GM15510 (cell line): ENCODE results near the gene TARDBP.

Experiments
- POLR2A ChIP-seq: IDR thresholded peaks from 3 replicates; pipeline ENCODE4 v1.6.1; 2011; ENCODE audit warnings: borderline replicate concordance; ENCODE audit not compliant: insufficient read length; ENCODE audit errors: extremely low read depth

The TARDBP gene

DNA sequence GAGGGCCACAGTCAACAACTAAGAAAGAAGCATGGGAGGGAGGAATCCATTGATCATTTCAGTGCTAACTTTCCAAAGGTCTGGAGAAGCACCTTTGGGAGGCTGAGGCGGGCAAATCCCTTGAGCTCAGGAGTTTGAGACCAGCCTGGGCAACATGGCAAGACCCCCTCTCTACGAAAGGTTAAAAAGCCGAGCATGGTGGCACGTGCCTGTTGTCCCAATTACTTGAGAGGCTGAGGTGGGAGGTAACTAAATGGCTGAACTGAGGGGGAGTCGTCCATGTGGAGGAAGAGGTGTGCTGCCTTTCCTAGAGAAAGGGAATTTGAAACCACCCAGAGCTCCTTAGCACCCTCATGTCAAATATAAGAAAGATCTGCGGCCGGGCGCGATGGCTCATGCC lies 18.4 kb downstream of the TARDBP start:
- no peak for TF ChIP-seq POLR2A

DNA sequence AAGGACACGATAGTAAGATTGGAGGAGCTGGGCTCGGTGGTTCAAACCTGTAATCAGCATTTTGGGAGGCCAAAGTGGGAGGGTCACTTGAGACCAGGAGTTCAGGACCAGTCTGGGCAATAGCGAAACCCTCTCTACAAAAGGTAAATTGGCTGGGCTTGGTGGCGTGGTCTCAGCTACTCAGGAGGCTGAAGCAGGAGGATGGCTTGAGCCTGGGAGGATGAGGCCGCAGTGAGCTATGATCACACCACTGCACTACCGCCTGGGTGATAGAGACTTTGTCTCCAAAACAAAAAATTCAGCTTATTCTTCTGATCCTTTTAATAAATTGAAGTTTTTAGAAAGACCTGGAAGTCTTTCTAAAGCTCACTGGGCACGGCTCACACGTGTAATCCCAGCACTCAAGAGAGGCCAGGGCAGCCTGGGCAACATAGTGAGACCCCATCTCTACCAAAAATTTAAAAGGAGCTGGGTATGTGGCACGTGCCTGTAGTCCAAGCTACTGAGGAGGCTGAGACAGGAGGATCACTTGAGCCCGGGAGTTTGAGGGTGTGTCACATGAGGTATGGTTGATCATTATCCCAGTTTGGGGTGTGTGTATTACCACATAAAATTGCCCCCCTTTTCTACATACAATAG lies 19.3 kb downstream of the TARDBP start:
- no peak for TF ChIP-seq POLR2A

DNA sequence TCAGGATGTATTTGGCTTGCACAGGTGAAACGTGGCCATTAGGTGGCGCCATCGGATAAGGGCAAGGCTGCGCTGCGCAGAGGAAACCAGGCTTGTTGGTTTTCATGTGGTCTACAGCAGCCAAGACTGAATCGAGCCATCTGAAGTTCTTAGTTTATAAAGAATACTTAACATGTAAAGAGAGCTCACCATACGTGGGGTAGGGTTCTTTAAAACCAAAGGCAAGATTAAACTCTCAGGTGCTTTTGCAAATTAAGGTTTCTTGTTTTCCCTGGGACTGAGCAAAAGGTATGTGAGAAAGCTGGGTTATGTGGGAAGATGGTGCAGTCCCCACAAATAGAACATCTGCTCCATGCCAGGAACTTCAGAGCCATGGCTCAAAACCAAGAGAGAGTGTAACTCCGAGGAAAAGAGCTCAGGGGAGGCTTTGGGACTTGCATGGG lies 25.3 kb downstream of the TARDBP start:
- TF ChIP-seq POLR2A = no peak

DNA sequence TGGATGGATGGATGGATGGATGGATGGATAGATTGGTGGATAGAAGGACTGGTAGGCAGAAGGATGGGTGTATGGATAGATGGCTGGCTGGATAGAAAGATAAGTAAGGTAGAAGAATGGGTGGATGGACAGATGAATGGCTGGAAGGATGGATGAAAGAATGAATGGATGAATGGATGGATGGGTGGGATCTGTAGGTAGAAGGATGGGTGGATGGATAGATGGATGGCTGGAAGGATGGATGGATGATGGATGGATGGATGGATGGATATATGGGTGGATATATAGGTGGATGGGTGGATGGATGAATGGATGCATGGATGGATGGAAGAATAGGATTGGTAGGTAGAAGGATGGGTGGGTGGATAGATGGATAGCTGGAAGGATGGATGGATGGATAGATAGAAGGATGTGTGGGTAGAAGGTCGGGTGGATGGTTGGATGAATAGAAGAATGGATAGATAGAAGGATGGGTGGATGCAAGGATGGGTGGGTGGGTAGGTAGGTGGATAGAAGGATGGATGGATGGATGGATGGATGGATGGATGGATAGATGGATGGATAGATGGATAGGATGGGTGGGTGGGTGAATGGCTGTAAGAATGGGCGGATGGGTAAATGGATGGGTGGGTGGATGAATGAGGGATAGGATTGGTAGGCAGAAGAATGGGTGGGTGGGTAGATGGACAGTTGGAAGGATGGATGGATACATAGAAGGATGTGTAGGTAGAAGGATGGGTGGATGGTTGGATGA lies 27.1 kb downstream of the TARDBP start:
- no peak for TF ChIP-seq POLR2A

DNA sequence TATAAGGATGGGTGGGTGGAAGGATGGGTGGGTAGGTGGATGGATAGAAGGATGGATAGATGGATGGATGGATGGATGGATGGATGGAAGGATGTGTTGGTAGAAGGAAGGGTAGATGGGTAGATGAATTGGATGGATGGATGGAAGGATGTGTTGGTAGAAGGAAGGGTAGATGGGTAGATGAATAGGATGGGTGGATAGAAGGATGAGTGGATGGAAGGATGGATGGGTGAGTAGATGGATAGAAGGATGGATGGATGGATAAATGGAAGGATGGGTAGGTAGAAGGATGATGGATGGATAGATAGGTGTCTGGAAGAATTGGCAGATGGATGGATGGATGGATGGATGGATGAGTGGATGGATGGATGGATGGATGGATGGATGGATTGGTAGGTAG lies 28.6 kb downstream of the TARDBP start:
- no peak for TF ChIP-seq POLR2A

DNA sequence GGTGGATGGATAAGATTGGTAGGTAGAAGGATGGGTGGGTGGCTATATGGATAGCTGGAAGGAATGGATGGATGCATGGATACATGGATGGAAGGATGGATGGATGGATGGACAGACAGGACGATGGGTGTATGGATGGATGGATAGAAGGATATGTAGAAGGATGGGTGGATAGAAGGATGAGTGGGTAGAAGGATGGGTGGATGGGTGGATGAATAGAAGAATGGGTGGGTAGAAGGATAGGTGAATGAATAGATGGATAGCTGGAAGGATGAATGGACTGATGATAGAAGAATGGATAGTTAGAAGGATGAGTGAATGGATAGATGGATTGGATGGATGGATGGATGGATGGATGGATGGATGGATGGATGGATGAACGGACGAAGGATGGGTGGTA lies 29.6 kb downstream of the TARDBP start:
- TF ChIP-seq POLR2A = no peak

DNA sequence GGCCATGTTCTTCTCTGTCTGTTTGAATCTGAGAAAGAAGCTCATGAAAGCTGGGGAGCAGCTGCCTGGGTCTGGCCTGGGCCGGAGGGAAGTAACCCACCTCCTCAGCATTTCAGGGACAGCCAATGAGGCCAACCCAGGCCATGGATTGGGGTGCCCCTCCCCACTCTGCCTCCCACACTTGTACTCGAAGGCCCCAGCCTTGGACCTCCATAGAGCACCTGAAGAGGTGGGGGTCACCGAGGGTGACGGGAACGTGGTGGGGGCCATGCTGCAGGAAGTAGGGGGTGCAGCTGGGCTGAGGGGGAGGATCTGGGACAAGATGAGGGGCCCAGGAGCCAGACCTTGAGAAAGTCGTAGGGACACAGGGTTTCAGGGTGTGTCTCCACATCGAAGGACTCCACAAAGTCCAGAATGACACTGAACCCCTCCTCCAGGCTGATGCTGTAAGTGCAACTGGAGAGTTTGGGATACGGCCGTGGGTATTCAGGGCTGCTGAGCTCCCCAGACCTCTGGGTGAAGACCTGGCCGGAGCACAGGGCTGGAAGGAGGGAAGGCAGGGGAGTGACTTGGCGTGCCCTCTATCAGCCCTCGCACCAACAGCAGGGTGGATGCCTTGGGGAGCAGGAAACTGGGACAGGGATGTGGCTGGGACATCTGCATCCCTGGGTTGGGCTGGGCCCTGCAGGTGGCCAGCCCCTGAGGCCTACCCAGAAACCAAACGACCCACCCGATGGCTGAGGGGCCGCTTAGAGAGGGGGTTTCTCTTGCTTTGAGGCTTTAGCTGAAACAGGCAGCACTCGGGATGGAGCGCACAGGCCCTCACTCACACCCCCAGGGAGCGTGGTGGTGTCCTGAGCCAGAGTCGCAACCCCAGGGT lies 30.8 kb downstream of the TARDBP start:
- TF ChIP-seq POLR2A = no peak

DNA sequence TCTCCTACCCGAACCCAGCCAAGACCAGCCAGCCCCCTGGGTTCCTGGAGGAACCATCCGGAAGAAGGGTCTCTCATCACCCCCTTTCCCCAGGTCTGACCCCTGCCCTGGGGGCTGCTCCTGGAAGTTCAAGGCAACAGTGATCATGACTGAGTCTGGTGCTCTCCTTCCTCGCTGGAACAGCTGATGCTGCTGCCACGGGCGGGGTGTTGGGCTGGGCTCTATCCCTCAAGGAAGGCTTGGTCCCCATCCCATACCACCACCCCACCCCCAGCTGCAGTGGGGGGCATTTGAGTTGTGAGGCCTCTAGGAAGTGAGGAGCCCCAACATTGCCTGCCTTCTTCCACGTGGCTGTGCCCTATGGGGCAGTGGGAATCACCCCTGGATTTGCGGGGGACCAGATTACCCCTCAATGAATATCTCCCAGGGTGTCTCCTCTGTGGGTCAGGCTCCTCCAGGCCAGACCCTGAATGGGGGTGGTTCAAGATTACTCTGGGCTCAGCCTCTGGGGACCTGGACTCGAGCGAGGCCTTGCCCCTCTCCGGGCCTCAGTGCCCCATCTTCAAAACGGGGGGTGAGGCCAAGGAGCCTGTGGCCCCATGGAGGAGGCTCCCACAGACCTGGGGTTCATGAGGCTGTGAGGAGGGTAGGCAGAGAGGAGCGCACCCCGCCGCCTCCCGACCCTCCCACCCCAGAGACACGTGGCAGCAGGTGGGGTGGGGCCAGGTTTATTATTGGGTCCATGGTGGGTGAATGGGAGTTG lies 31.8 kb downstream of the TARDBP start:
- no peak for TF ChIP-seq POLR2A

DNA sequence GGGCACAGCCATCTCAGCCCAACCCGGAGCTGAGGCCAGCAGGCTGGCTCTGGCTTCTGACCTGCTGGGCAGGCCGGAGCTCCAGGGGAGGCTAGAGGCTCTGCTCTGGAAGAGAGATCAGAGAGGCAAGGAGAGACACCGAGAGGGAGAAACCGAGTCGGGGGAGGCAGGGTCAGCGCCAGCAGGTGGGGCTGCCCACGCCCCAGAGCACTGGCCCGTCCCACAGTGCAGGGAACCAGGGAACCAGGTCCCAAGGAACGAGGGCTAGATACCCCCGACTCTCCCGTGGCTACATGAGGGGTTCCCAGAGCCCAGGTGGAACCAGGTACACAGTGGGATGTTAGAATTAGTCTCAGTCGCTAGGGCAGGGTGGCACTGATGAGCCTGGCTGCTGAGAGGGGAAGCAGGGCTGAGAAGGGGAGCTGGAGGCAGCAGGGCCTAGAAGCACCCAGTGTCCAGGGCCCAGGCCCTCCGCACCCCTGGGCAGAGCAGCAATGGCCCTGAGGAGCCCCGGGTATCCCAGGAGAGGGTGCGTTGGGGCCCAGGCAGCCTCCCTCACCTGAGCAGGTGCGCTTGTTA lies 32.5 kb downstream of the TARDBP start:
- no peak for TF ChIP-seq POLR2A

DNA sequence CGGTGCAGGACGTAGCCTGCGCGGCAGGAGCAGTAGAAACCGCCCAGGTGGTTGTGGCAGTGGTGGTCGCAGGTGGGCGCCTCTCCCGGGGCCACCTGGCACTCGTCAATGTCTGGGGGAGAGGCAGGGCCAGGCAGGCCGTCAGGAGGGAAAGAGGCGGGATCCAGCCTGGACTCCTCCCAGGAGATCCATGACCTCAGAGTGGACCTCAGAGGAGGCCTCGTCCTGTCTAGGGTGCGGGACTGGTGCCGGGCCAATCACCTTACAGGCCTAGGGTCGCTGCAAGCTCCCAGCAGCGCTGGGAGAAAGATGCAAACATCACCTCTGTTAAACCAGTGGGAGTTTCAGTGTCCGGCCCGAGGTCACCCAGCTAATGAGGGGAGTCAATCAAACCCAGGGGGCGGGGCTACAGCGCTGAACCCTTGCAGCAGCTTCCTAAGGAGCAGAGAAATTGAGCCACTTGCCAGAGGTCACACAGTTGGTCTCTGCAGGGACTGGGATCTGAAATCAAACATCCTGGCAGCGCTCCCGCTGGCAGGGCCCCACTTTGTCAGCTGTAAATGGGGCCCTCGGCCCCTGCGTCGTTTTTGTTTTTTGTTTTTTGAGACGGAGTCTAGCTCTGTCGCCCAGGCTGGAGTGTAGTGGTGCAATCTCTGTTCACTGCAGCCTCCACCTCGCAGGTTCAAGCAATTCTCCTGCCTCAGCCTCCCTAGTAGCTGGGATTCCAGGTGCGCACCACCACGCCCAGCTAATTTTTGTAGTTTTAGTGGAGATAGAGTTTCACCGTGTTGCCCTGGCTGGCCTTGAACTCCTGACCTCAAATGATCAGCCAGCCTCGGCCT lies 33.2 kb downstream of the TARDBP start:
- TF ChIP-seq POLR2A = no peak

DNA sequence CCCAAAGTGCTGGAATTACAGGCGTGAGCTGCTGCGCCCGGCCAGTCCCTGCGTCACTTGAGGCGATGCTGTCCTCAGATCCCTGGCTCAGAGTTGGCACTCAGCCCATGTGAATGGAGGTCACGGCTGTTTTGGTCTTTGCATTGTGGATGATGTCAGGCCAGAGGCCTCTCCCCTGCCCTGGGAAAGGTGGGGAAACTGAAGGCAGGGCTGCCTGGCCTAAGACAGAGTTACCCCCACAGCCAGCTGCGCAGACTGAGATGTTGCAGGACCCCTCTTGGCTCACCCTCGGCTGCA lies 33.8 kb downstream of the TARDBP start:
- TF ChIP-seq POLR2A = no peak

DNA sequence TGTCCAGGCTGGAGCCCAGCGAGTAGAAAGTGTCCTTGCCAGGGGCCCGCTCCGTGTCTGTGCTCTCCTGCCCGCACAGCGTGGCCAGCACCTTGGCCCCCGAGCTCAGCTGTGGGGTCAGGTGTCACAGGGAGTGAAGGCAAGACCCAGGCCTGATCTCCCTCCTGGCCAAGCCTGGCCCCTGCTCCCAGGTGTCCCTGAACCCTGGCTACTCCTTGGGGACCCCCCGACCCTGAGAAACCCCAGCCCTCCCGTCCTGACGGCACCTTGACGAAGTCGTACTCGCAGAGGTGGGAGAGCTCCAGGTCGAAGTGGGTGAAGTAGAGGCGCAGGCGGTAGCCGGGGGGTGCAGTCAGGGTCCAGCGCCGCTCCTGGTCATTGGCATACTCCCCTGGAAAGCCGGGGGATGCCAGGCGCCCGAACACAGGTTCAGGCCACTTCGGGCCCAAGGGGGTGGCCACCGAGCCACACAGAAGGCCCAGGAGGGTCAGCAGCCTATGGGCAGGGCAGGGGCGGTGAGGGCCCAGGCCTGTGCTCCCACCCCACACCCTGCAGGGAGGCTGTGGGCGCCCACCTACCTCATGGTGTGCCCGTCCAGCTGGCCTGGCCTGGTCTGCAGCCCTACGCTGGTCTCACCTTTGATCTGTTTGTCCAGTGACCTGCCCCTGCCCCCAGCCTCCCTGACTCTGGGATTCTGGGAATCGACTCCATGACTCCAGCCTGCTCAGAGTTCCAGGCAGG lies 34.3 kb downstream of the TARDBP start, which contains the start of gene MASP2:
TSS of gene MASP2 (minus strand) at position 615 of the 741 bp plus-strand sequence. CDS start at position 583, 32 bp downstream.
- TF ChIP-seq POLR2A = no peak

DNA sequence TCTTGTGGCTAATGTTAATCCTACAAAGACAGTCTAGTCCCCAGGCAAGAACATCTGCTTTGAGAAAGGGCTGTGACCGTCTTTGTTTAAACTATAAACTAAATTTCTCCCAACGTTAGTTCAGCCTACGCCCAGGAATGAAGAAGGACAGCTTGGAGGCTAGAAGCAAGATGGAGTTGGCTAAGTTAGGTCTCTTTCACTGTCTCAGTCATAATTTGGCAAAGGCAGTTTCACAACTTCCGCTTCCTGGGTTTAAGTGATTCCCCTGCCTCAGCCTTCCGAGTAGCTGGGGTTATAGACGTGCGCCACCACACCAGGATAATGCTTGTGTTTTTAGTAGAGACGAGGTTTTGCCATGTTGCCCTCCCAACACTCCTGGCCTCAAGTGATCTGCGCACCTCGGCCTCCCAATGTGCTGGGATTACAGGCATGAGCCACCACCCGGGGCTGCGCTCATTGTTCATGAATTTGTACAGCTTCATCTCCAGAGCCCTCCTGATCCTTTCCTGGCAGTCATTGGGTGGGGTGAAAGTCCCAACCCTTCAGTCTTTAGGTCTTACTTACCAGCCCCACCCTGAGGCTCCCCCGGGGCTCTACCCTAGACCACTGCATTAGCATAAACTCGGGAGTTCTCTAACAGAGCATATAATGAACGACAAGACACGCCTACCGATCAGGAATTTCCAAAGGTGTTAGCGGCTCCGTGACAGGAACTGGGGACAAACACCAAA lies 39.5 kb downstream of the TARDBP start:
- TF ChIP-seq POLR2A = no peak
